ENCODE data around the gene IL17C. TPM values are rescaled to one million over a fixed set of nuclear protein-coding genes. Genes with fewer than 3 reads are reported as not detected.

IL17C gene
- polyA plus RNA-seq, 1 donor from 2014 or later, result not detected

GRCh38 chr16:88687676-88688012 lies 49.3 kb downstream of the IL17C start:
- Histone ChIP-seq H3K4me3 (ENCODE audit: low read length) (no peak overlapping the region), H2AFZ (ENCODE audit: low read depth, low read length) (no peak overlapping the region), H3K9me2 (ENCODE audit: insufficient read depth, low read length) (no peaks in the 10 kb centered on the region), H3K27ac (ENCODE audit: low read length) (no peak overlapping the region), H3F3A (ENCODE audit: insufficient read depth, low read length, poor library complexity, severe bottlenecking) (no peaks in the 10 kb centered on the region), H3K36me3 (ENCODE audit: insufficient read depth, low read length) (no peaks in the 10 kb centered on the region), H3K9me3 (ENCODE audit: low read length) (no peaks in the 10 kb centered on the region), H3K4me2 (ENCODE audit: low read length) (no peak overlapping the region), H4K20me1 (ENCODE audit: insufficient read depth) (no peaks in the 10 kb centered on the region), H3K79me2 (replicated peaks; ENCODE audit: insufficient read depth, low read length) (no peaks in the 10 kb centered on the region), H3K9ac (ENCODE audit: low read length) (no peak overlapping the region), H3K27me3 (ENCODE audit: insufficient read depth, low read depth, low read length) (peaks cover 45% of the 10 kb centered on the region)
- TF ChIP-seq TAF1 (IDR thresholded peaks at IDR 0.05; ENCODE audit: low read depth) (no peak), RAD21 (conservative IDR thresholded peaks at IDR 0.05) (no peak), POLR2AphosphoS5 (IDR thresholded peaks at IDR 0.05) (no peak), CTCF (IDR thresholded peaks at IDR 0.05; ENCODE audit: poor library complexity, severe bottlenecking) (no peak), SMC3 (conservative IDR thresholded peaks at IDR 0.05; ENCODE audit: poor library complexity) (no peak), MXI1 (conservative IDR thresholded peaks at IDR 0.05; ENCODE audit: poor library complexity, severe bottlenecking) (no peak), REST (IDR thresholded peaks at IDR 0.05; ENCODE audit: borderline replicate concordance) (no peak), EP300 (conservative IDR thresholded peaks at IDR 0.05; ENCODE audit: poor library complexity, severe bottlenecking) (no peak), EZH2 (IDR thresholded peaks at IDR 0.05; ENCODE audit: borderline replicate concordance, insufficient read depth, low read length, poor library complexity, severe bottlenecking) (no peak)

- no peaks in the 10 kb centered on the region for H3K9me3 ChIP-seq (ENCODE audit: low read length)
- H3K9ac ChIP-seq (ENCODE audit: low read length), result no peak overlapping the region
- no peak overlapping the region for H3K4me3 ChIP-seq (ENCODE audit: low read length)
- no peaks in the 10 kb centered on the region for H3K9me2 ChIP-seq (ENCODE audit: insufficient read depth, low read length)
- H3K27ac ChIP-seq (ENCODE audit: low read length), result no peak overlapping the region
- H3K27me3 ChIP-seq (ENCODE audit: insufficient read depth, low read depth, low read length), result peaks cover 45% of the 10 kb centered on the region
- H3K36me3 ChIP-seq (ENCODE audit: insufficient read depth, low read length), result no peaks in the 10 kb centered on the region
- H4K20me1 ChIP-seq (ENCODE audit: insufficient read depth), result no peaks in the 10 kb centered on the region
- no peak overlapping the region for H2AFZ ChIP-seq (ENCODE audit: low read depth, low read length)
- TF ChIP-seq CTCF (IDR thresholded peaks at IDR 0.05; ENCODE audit: poor library complexity, severe bottlenecking), result no peak
- no peak for TF ChIP-seq TAF1 (IDR thresholded peaks at IDR 0.05; ENCODE audit: low read depth)
- no peak for TF ChIP-seq RAD21 (conservative IDR thresholded peaks at IDR 0.05)
- no peak for TF ChIP-seq SMC3 (conservative IDR thresholded peaks at IDR 0.05; ENCODE audit: poor library complexity)
- TF ChIP-seq POLR2AphosphoS5 (IDR thresholded peaks at IDR 0.05), result no peak
- no peak for TF ChIP-seq EP300 (conservative IDR thresholded peaks at IDR 0.05; ENCODE audit: poor library complexity, severe bottlenecking)
- TF ChIP-seq EZH2 (IDR thresholded peaks at IDR 0.05; ENCODE audit: borderline replicate concordance, insufficient read depth, low read length, poor library complexity, severe bottlenecking), result no peak
- no peak for TF ChIP-seq REST (IDR thresholded peaks at IDR 0.05; ENCODE audit: borderline replicate concordance)
- no peak for TF ChIP-seq MXI1 (conservative IDR thresholded peaks at IDR 0.05; ENCODE audit: poor library complexity, severe bottlenecking)
- no peaks in the 10 kb centered on the region for H3F3A ChIP-seq (ENCODE audit: insufficient read depth, low read length, poor library complexity, severe bottlenecking)
- H3K4me2 ChIP-seq (ENCODE audit: low read length), result no peak overlapping the region
- no peaks in the 10 kb centered on the region for H3K79me2 ChIP-seq (replicated peaks; ENCODE audit: insufficient read depth, low read length)
These were observed 49.8 kb downstream of the IL17C start for GRCh38 chr16:88688013-88688778.

Measured in neural cell (in vitro differentiated cells).